Suprapubic skin (tissue), 4 donors: ENCODE results near the gene SH3TC1. TPM values are rescaled to one million over a fixed set of nuclear protein-coding genes. Genes with fewer than 3 reads are reported as not detected.

Source experiments
- DNase-seq, 2 donors: peaks; one replicate each; pipeline ENCODE4 v3.0.0-alpha.2; 2019; ENCODE audit warnings: low spot score in 2 of 2
- H3K27ac ChIP-seq: fragments of 200-600 bp; sonication (generic); one replicate; pipeline ENCODE4 v1.5.1; 2019
- H3K27me3 ChIP-seq: fragments of 200-600 bp; sonication (generic); one replicate; pipeline ENCODE4 v1.5.1; 2019
- H3K36me3 ChIP-seq: fragments of 200-600 bp; sonication (generic); one replicate; pipeline ENCODE4 v1.5.1; 2019
- H3K4me1 ChIP-seq: fragments of 200-600 bp; sonication (generic); one replicate; pipeline ENCODE4 v1.5.1; 2019
- H3K4me3 ChIP-seq: fragments of 200-600 bp; sonication (generic); one replicate; pipeline ENCODE4 v1.5.1; 2019; ENCODE audit warnings: mild to moderate bottlenecking
- H3K9me3 ChIP-seq: fragments of 200-600 bp; sonication (generic); one replicate; pipeline ENCODE4 v1.5.1; 2019
- EP300 ChIP-seq: sonication (generic); formaldehyde crosslinking; IDR thresholded peaks from one replicate; pipeline ENCODE4 v1.6.1; 2017; ENCODE audit warnings: antibody characterized with exemption
- POLR2A ChIP-seq, 2 donors: fragments of 450-650 bp; IDR thresholded peaks; one replicate each; pipeline ENCODE4 v1.6.1; 2017; ENCODE audit warnings: antibody characterized with exemption in 2 of 2, mild to moderate bottlenecking in 2 of 2, moderate library complexity in 2 of 2
- POLR2AphosphoS5 ChIP-seq, 3 donors: sonication (generic); formaldehyde crosslinking; IDR thresholded peaks; one replicate each; pipeline ENCODE4 v1.6.1; 2017; ENCODE audit warnings: antibody characterized with exemption in 3 of 3
- WGBS: methylation state at CpG from one replicate; pipeline ENCODE4 v1.1.5; 2018; 5-methylcytosine and 5-hydroxymethylcytosine counted together
- total RNA-seq, 4 donors: library from RNA; depleted of rRNA; stranded (reverse); fragments of >200 nt; gene quantifications; one replicate each; pipeline ENCODE4 v1.1.0, GENCODE V29; 2016
- TF ChIP-seq, protein P1 (sequence below), 2 donors: fragments of 200-600 bp in 1 of 2; fragments of 450-650 bp in 1 of 2; sonication (generic) in 1 of 2; IDR thresholded peaks; one replicate each; pipeline ENCODE4 v1.5.1; 2016 to 2019; ENCODE audit warnings: antibody characterized with exemption in 2 of 2, mild to moderate bottlenecking in 1 of 2, moderate library complexity in 1 of 2

SH3TC1 gene
- total RNA-seq, 4 donors from 2014 or later, result 6.3 to 15.1 (median 9.9) TPM

DNA sequence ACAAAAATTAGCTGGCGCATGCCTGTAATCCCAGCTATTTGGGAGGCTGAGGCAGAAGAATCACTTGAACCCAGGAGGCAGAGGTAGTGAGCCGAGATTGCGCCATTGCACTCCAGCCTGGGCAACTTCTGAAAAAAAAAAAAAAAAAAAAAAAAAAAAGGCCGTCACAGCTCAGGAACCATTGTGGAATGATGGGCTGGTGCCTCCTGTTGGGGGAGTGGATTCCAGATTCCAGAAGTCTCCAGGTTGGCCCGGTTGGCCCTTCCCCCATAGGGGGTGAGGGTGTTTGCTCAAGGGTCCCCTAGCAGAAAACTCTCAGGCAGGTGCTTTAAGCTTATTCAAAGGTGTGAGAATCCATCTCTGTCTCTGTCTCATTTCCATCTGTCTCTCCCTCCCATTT, 11.5 kb downstream of the SH3TC1 start:
- no peak overlapping the region for H3K27ac ChIP-seq
- H3K9me3 ChIP-seq, result no peaks in the 10 kb centered on the region
- H3K4me1 ChIP-seq, result peaks cover 17% of the 10 kb centered on the region
- DNase-seq, result no peak
- H3K36me3 ChIP-seq, result peaks cover 14% of the 10 kb centered on the region
- WGBS, result 75% methylated on average over 5 of the region's 5 CpGs
- TF ChIP-seq POLR2AphosphoS5 (IDR thresholded peaks at IDR 0.05), result no peak
- TF ChIP-seq EP300, result no peak
- no peak for TF ChIP-seq POLR2A (IDR thresholded peaks at IDR 0.05)
- TF ChIP-seq, protein P1, sequence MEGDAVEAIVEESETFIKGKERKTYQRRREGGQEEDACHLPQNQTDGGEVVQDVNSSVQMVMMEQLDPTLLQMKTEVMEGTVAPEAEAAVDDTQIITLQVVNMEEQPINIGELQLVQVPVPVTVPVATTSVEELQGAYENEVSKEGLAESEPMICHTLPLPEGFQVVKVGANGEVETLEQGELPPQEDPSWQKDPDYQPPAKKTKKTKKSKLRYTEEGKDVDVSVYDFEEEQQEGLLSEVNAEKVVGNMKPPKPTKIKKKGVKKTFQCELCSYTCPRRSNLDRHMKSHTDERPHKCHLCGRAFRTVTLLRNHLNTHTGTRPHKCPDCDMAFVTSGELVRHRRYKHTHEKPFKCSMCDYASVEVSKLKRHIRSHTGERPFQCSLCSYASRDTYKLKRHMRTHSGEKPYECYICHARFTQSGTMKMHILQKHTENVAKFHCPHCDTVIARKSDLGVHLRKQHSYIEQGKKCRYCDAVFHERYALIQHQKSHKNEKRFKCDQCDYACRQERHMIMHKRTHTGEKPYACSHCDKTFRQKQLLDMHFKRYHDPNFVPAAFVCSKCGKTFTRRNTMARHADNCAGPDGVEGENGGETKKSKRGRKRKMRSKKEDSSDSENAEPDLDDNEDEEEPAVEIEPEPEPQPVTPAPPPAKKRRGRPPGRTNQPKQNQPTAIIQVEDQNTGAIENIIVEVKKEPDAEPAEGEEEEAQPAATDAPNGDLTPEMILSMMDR (IDR thresholded peaks at IDR 0.05), result no peak
- no peak overlapping the region for H3K4me3 ChIP-seq
- no peaks in the 10 kb centered on the region for H3K27me3 ChIP-seq

DNA sequence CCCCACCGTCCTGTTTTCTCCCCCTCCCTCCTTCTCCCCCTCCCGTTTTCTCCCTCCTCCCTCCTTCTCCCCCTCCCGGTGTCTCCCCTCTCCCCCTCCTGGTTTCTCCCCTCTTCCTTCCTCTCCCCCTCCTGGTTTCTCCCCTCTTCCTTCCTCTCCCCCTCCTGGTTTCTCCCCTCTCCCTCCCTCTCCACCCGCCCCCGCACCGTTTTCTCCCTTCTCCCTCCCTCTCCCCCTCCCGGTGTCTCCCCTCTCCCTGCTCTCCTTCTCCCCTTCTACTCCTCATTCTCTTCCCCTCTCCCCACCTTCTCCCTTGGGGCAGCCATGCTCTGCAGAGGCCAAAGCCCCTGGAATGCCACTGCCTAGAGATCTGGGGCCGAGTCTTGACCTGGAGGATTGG, 12.2 kb downstream of the SH3TC1 start:
- TF ChIP-seq, protein P1 (IDR thresholded peaks at IDR 0.05), result no peak
- Histone ChIP-seq H3K9me3 (no peaks in the 10 kb centered on the region), H3K27me3 (no peaks in the 10 kb centered on the region), H3K27ac (no peak overlapping the region), H3K36me3 (peaks cover 21% of the 10 kb centered on the region), H3K4me1 (peaks cover 12% of the 10 kb centered on the region), H3K4me3 (no peak overlapping the region)
- DNase-seq, result no peak
- WGBS, result 48% methylated on average over 2 of the region's 8 CpGs

DNA sequence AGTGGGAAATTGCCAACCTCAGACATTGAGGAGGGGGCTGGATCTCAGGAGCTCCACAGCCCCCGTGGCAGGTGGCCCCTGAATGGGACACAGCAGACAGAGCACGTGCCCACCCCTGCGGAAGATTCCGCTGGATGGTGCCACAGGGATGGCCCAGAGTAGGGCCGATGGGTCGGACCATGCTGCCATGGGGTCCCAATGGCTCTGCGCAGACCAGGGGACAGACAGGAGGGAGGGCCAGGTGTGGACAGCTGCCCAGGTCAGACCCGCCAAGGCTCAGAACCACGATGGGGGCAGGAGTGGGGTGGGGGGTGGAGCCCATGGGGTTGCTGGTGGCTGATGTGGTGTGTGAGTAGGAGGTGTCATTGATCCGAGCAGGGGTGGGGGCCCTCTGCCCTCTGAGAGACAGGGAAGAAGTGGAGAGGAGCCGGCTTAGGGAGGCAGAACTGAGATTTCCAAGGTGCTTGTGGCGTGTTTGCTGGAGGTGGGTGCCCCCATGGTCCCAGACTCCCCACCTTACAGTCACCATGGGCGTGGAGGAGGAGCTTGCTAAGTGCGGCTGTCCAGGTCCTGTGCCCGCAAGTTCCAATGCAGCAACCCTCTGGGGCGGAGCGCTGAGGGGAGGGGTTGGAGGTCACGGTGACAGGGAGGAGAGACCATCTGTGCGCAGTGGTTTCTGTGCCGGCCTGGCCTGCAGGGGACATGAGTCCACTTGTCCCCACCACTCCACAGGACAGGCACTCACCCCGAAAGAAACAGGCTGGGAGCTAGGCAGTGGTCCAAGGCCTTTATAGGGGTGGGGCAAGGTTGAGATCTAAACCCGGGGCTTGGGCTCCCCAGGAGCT, 12.9 kb downstream of the SH3TC1 start:
- H3K36me3 ChIP-seq, result peaks cover 28% of the 10 kb centered on the region
- no peak overlapping the region for H3K27ac ChIP-seq
- no peaks in the 10 kb centered on the region for H3K9me3 ChIP-seq
- no peaks in the 10 kb centered on the region for H3K27me3 ChIP-seq
- 82% methylated on average over 14 of the region's 22 CpGs for WGBS
- no peak for DNase-seq
- peaks cover 6% of the 10 kb centered on the region for H3K4me1 ChIP-seq
- H3K4me3 ChIP-seq, result no peak overlapping the region
- no peak for TF ChIP-seq EP300

DNA sequence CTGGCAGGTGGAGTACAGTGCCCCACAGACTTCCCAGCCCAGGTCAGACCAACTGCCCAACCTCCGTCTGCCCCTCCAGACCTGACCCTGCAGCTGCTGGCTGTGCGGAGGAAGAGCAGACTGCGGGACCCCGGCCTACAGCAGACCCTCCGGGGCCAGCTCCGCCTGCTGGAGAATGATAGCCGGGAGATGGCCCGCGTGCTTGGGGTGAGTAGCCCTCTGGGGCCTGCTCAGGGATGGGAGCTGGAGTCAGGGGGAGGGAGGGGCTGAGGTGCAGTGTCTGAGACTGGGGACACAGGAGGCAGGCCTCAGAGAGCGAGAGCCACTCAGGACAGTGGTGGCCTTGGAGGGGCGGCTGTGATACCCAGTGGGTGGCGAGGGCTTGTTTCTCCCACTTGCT, 13.5 kb downstream of the SH3TC1 start:
- Histone ChIP-seq H3K27me3 (no peaks in the 10 kb centered on the region), H3K4me1 (peaks cover 6% of the 10 kb centered on the region), H3K9me3 (no peaks in the 10 kb centered on the region), H3K36me3 (peaks cover 35% of the 10 kb centered on the region), H3K4me3 (no peak overlapping the region), H3K27ac (no peak overlapping the region)
- 84% methylated on average over 8 of the region's 12 CpGs for WGBS
- no peak for DNase-seq
- TF ChIP-seq, protein P1 (IDR thresholded peaks at IDR 0.05), result no peak
- no peak for TF ChIP-seq POLR2AphosphoS5 (IDR thresholded peaks at IDR 0.05)

DNA sequence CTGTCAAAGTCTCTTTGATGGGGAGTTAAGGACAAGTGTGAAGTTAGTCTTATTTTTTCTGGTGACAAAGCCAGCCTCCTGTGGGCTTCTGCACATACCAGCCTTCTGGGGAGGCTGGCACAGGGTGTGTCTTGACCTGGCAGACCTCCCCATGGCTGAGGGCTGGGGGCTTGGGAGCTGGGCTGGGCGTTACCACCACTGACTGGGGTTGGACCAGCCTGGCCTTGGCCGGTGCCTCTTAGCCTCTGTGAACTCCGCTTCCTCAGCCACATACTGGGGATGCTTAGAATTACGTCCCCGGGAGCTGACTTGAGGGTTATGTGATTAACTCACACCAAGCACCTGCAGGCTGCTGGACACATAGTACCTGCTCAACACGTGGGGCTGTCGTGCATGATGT, 14.0 kb downstream of the SH3TC1 start:
- no peak overlapping the region for H3K4me3 ChIP-seq
- no peaks in the 10 kb centered on the region for H3K27me3 ChIP-seq
- no peak for DNase-seq
- peaks cover 6% of the 10 kb centered on the region for H3K4me1 ChIP-seq
- no peak overlapping the region for H3K27ac ChIP-seq
- 85% methylated on average over 3 of the region's 7 CpGs for WGBS
- TF ChIP-seq POLR2AphosphoS5 (IDR thresholded peaks at IDR 0.05), result no peak
- TF ChIP-seq, protein P1 (IDR thresholded peaks at IDR 0.05), result no peak
- no peak for TF ChIP-seq EP300
- TF ChIP-seq POLR2A (IDR thresholded peaks at IDR 0.05), result no peak
- no peaks in the 10 kb centered on the region for H3K9me3 ChIP-seq
- H3K36me3 ChIP-seq, result peaks cover 33% of the 10 kb centered on the region

DNA sequence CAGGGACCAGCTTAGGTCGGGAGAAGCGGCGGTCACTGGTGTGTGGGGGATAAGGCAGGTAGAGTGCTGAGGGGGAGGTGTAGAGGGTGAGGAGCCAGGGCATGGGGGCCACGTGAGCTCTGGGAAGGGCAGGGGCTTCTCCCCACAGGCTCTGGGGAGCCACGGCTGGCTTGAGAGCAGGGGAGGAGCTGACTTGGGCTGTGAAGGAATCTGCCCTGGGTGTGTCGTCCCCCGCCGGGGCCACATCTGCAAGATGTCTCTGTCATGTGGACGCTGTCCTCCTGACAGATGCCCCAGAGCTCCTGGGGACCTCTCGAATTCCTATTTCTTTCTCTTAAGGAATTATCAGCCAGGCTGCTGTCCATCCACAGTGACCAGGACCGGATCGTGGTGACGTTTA, 15.0 kb downstream of the SH3TC1 start:
- no peak overlapping the region for H3K27ac ChIP-seq
- no peak for TF ChIP-seq POLR2AphosphoS5 (IDR thresholded peaks at IDR 0.05)
- H3K27me3 ChIP-seq, result no peaks in the 10 kb centered on the region
- peaks cover 6% of the 10 kb centered on the region for H3K4me1 ChIP-seq
- no peaks in the 10 kb centered on the region for H3K9me3 ChIP-seq
- H3K36me3 ChIP-seq, result peaks cover 33% of the 10 kb centered on the region
- no peak overlapping the region for H3K4me3 ChIP-seq
- 84% methylated on average over 12 of the region's 13 CpGs for WGBS
- no peak for DNase-seq
